Measurements from ENCODE around the gene C19orf67.

Gene C19orf67

GRCh38 chr19:14112051-14112808, 26.6 kb upstream of the C19orf67 start:
- DNase-seq (ENCODE audit: low read depth, low spot score) = no peak
- H3K4me3 ChIP-seq (ENCODE audit: low read length) = no peak overlapping the region

GRCh38 chr19:14111486-14111885, 25.9 kb upstream of the C19orf67 start:
- DNase-seq (ENCODE audit: low read depth, low spot score) = no peak
- no peak overlapping the region for H3K4me3 ChIP-seq (ENCODE audit: low read length)

- H3K4me3 ChIP-seq (ENCODE audit: low read length) = no peak overlapping the region
- no peak for DNase-seq (ENCODE audit: low read depth, low spot score)
These were observed 25.1 kb upstream of the C19orf67 start for GRCh38 chr19:14110650-14111049.

- no peak for DNase-seq (ENCODE audit: low read depth, low spot score)
- no peak overlapping the region for H3K4me3 ChIP-seq (ENCODE audit: low read length)
These were observed 22.2 kb upstream of the C19orf67 start for GRCh38 chr19:14107581-14108461.

GRCh38 chr19:14106840-14107239, 21.3 kb upstream of the C19orf67 start:
- H3K4me3 ChIP-seq (ENCODE audit: low read length) = no peak overlapping the region
- no peak for DNase-seq (ENCODE audit: low read depth, low spot score)

GRCh38 chr19:14105680-14106079, 20.1 kb upstream of the C19orf67 start:
- no peak for DNase-seq (ENCODE audit: low read depth, low spot score)
- H3K4me3 ChIP-seq (ENCODE audit: low read length) = no peak overlapping the region

GRCh38 chr19:14103310-14103709, 17.7 kb upstream of the C19orf67 start:
- no peak for DNase-seq (ENCODE audit: low read depth, low spot score)
- H3K4me3 ChIP-seq (ENCODE audit: low read length) = no peak overlapping the region

- no peak overlapping the region for H3K4me3 ChIP-seq (ENCODE audit: low read length)
- no peak for DNase-seq (ENCODE audit: low read depth, low spot score)
These were observed 17.2 kb upstream of the C19orf67 start for GRCh38 chr19:14102756-14103155.

GRCh38 chr19:14102102-14102696, 16.6 kb upstream of the C19orf67 start:
- H3K4me3 ChIP-seq (ENCODE audit: low read length) = no peak overlapping the region

GRCh38 chr19:14101003-14101545, 15.5 kb upstream of the C19orf67 start:
- no peak for DNase-seq (ENCODE audit: low read depth, low spot score)

More at GRCh38 chr19:14102102-14102696, 16.6 kb upstream of the C19orf67 start:
- DNase-seq (ENCODE audit: low read depth, low spot score) = no peak

GRCh38 chr19:14097532-14098151, 12.1 kb upstream of the C19orf67 start:
- DNase-seq (ENCODE audit: low read depth, low spot score) = no peak
- no peak overlapping the region for H3K4me3 ChIP-seq (ENCODE audit: low read length)

More at GRCh38 chr19:14101003-14101545, 15.5 kb upstream of the C19orf67 start:
- H3K4me3 ChIP-seq (ENCODE audit: low read length) = no peak overlapping the region

GRCh38 chr19:14096272-14096992, 10.8 kb upstream of the C19orf67 start:
- H3K4me3 ChIP-seq (ENCODE audit: low read length) = no peak overlapping the region

GRCh38 chr19:14094854-14095253, 9.3 kb upstream of the C19orf67 start:
- no peak for DNase-seq (ENCODE audit: low read depth, low spot score)

More at GRCh38 chr19:14096272-14096992, 10.8 kb upstream of the C19orf67 start:
- DNase-seq (ENCODE audit: low read depth, low spot score) = no peak

GRCh38 chr19:14093117-14093823, 7.7 kb upstream of the C19orf67 start:
- DNase-seq (ENCODE audit: low read depth, low spot score) = no peak
- H3K4me3 ChIP-seq (ENCODE audit: low read length) = no peak overlapping the region

More at GRCh38 chr19:14094854-14095253, 9.3 kb upstream of the C19orf67 start:
- H3K4me3 ChIP-seq (ENCODE audit: low read length) = no peak overlapping the region

- peak overlapping the region; percentile 77 for H3K4me3 ChIP-seq (ENCODE audit: low read length)
- DNase-seq (ENCODE audit: low read depth, low spot score) = no peak
These were observed 6.4 kb upstream of the C19orf67 start for GRCh38 chr19:14091813-14092462.

- peak; percentile 72 for DNase-seq (ENCODE audit: low read depth, low spot score)
- peak overlapping the region; percentile 77 for H3K4me3 ChIP-seq (ENCODE audit: low read length)
These were observed 5.7 kb upstream of the C19orf67 start for GRCh38 chr19:14091081-14091812.
